Activated naive CD4-positive, alpha-beta T cell treated with anti-CD3 and anti-CD28 coated beads for 36 hours (primary cell): ENCODE results near the gene TMEM232. TPM values are rescaled to one million over a fixed set of nuclear protein-coding genes. Genes with fewer than 3 reads are reported as not detected.
"Not testable (repeated sequence)": the region's sequence is repeated elsewhere in the genome, so short reads cannot be mapped to it uniquely, and the experiment has no call there.

ENCODE experiments used
- CTCF ChIA-PET: fragments of 350-600 bp; sonication (Branson Sonifier 250); formaldehyde crosslinking; loops from one replicate; lab custom pipeline; 2021; ENCODE audit warnings: antibody characterized with exemption; lab: Charles Lee
- DNase-seq: peaks from one replicate; pipeline ENCODE4 v3.0.0-alpha.2; 2020
- H3K27ac Mint-ChIP-seq: one replicate; pipeline ENCODE4 v1.8.0; 2021; ENCODE audit warnings: mild to moderate bottlenecking, mixed read lengths
- H3K27me3 Mint-ChIP-seq: one replicate; pipeline ENCODE4 v1.8.0; 2021; ENCODE audit warnings: low read depth, mixed read lengths
- H3K36me3 Mint-ChIP-seq: one replicate; pipeline ENCODE4 v1.8.0; 2021; ENCODE audit warnings: low read depth, mixed read lengths
- H3K4me1 Mint-ChIP-seq: one replicate; pipeline ENCODE4 v1.8.0; 2021; ENCODE audit warnings: low read depth, mixed read lengths
- H3K4me3 Mint-ChIP-seq: one replicate; pipeline ENCODE4 v1.8.0; 2021; ENCODE audit warnings: mild to moderate bottlenecking, moderate library complexity, mixed read lengths
- H3K9me3 Mint-ChIP-seq: one replicate; pipeline ENCODE4 v1.8.0; 2021; ENCODE audit warnings: mixed read lengths
- intact Hi-C: fragments of 100-400 bp; cut with micrococcal nuclease; formaldehyde crosslinking; loops from one replicate; pipeline ENCODE4 v1.15.1; 2023
- total RNA-seq, 2 experiments: library from RNA; stranded (reverse); gene quantifications; one replicate each; pipeline ENCODE4 v1.2.3, GENCODE V29; 2021

Gene TMEM232
- total RNA-seq, 2 experiments from 2014 or later: 0.31 to 0.86 TPM

DNA sequence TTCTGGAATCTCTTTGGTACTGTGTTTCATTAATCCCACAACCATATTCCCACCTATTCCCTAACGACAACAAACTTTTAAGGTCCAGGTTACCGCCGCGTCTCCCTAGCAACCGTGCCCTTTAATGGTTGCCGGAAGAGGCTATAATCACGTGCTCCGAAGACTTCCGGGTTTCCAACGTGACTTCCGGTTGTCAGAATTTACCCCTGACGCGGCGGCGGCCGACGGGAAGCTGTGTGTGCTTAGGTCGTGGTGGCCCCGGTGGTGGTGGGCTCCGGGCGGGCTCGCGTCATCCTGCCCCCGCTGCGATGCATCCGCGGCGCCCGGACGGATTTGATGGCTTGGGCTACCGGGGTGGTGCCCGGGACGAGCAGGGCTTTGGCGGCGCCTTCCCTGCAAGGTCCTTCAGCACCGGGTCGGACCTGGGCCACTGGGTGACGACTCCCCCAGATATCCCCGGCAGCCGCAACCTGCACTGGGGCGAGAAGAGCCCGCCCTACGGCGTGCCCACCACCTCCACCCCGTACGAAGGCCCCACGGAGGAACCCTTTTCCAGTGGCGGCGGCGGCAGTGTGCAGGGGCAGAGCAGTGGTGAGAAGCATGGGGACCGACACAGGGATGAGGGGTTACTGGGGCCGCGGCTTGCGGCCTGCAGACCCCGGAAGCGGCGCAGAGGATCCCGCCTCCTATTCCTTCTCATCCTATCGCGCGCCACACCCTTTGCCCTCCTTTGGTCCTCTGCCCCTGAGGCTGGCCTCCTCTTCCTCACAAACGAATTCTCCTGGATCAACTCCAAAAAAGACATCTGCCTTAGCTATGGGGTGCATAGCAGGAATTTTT, 12.6 kb upstream of the TMEM232 start, which contains the start of gene SLC25A46:
Gene SLC25A46, plus strand, starts transcription at position 196 of the 840 bp plus-strand sequence. Its CDS starts 113 bp downstream, at position 309.
- H3K27me3 Mint-ChIP-seq: peaks cover 8% of the 10 kb centered on the region
- no peaks in the 10 kb centered on the region for H3K9me3 Mint-ChIP-seq
- H3K27ac Mint-ChIP-seq: peak within 1 kb of the TSS; percentile 86
- peaks cover 25% of the 10 kb centered on the region for H3K4me1 Mint-ChIP-seq
- peak within 1 kb of the TSS; percentile 96 for H3K4me3 Mint-ChIP-seq
- CTCF ChIA-PET: interaction anchor here (0.7 to 1.3 kb wide), 2 partner anchors 18 to 399 kb away, joined by 3 to 4 read pairs; no protein-coding TSS in a partner anchor
- DNase-seq: peak; percentile 89
- peaks cover under 1% of the 10 kb centered on the region for H3K36me3 Mint-ChIP-seq
- intact Hi-C loops: loop anchor here (1.0 to 5.0 kb wide), 8 partner anchors 13 to 1992 kb away; partner anchors contain the start of genes FER, MAN2A1, TMEM232 and WDR36

DNA sequence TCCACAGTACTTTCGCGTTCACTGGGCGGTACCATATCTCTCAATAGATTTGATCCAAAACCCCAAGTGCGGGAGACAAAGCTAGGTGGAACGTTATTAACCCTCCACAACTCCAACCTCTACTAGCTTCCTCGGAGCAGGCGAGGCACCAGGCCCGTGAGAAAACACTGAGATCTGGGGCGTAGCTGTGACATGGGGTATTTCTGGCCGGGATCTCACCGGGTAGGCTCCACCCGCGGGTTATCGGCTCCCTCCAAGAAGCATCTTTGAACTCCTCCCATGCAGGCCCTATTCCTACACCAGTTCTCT, 12.0 kb upstream of the TMEM232 start:
- Mint-ChIP-seq H3K36me3 (no peaks in the 10 kb centered on the region), H3K27ac (peak overlapping the region; percentile 86), H3K9me3 (no peaks in the 10 kb centered on the region), H3K4me3 (peak overlapping the region; percentile 96), H3K4me1 (peaks cover 25% of the 10 kb centered on the region), H3K27me3 (peaks cover 10% of the 10 kb centered on the region)
- DNase-seq: no peak
- intact Hi-C loops: loop anchor here (1.0 to 5.0 kb wide), 7 partner anchors 12 to 1991 kb away; partner anchors contain the start of genes FER, MAN2A1, TMEM232 and WDR36
- CTCF ChIA-PET: interaction anchor here (0.6 to 1.9 kb wide), 4 partner anchors 11 to 661 kb away, joined by 3 to 10 read pairs (median 3); partner anchors contain the start of gene TMEM232

- intact Hi-C loops: loop anchor here (5.0 kb wide), 4 partner anchors 1049 to 1989 kb away; partner anchors contain the start of genes FER and MAN2A1
- Mint-ChIP-seq H3K9me3 (no peaks in the 10 kb centered on the region), H3K4me3 (no peak overlapping the region), H3K36me3 (no peaks in the 10 kb centered on the region), H3K4me1 (peaks cover 23% of the 10 kb centered on the region), H3K27ac (no peak overlapping the region), H3K27me3 (peaks cover 12% of the 10 kb centered on the region)
- no peak for DNase-seq
- CTCF ChIA-PET: interaction anchor here (0.9 to 1.9 kb wide), 2 partner anchors 10 to 17 kb away, joined by 3 to 10 read pairs; partner anchors contain the start of gene TMEM232
These were observed 10.3 kb upstream of the TMEM232 start for GRCh38 chr5:110736753-110737152.

DNA sequence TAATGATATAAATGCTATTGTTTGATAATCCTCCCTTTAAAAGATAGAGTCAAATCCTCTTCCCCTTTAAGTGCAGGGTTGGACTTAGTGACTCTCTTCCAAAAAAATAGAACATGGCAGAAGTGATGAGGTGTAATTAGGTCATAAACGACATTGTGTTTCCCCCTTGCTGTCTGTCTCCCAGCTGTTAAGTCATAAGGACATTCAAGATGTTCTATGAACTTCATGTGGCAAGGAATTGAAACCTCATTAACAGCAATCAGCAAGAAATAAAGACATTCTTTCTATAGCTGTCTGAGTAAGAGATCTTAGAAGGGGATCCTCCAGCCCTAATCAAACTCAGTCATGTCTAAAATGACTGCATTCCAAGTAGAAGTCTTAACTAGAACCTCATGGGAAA, 9.1 kb upstream of the TMEM232 start:
- intact Hi-C loops: loop anchor here (5.0 kb wide), 4 partner anchors 1048 to 1988 kb away; partner anchors contain the start of genes FER and MAN2A1
- Mint-ChIP-seq H3K4me1 (peaks cover 14% of the 10 kb centered on the region), H3K27me3 (peaks cover 12% of the 10 kb centered on the region), H3K4me3 (no peak overlapping the region), H3K9me3 (no peaks in the 10 kb centered on the region), H3K36me3 (no peaks in the 10 kb centered on the region), H3K27ac (no peak overlapping the region)
- CTCF ChIA-PET: no interaction called here
- DNase-seq: no peak

- Mint-ChIP-seq H3K4me3 (no peak overlapping the region), H3K36me3 (no peaks in the 10 kb centered on the region), H3K9me3 (no peaks in the 10 kb centered on the region), H3K27me3 (peaks cover 12% of the 10 kb centered on the region), H3K4me1 (peaks cover 7% of the 10 kb centered on the region), H3K27ac (no peak overlapping the region)
- DNase-seq: no peak
- intact Hi-C loops: no loop called here
- CTCF ChIA-PET: no interaction called here
These were observed 7.6 kb upstream of the TMEM232 start for GRCh38 chr5:110734101-110734500.

GRCh38 chr5:110731499-110731898, 5.0 kb upstream of the TMEM232 start:
- H3K27ac Mint-ChIP-seq, H3K9me3 Mint-ChIP-seq, DNase-seq, H3K36me3 Mint-ChIP-seq, H3K27me3 Mint-ChIP-seq, intact Hi-C loops, H3K4me1 Mint-ChIP-seq, H3K4me3 Mint-ChIP-seq: not testable (repeated sequence)
- CTCF ChIA-PET: interaction anchor here (0.6 kb wide), 2 partner anchors 51 to 302 kb away, joined by 3 to 4 read pairs; no protein-coding TSS in a partner anchor

DNA sequence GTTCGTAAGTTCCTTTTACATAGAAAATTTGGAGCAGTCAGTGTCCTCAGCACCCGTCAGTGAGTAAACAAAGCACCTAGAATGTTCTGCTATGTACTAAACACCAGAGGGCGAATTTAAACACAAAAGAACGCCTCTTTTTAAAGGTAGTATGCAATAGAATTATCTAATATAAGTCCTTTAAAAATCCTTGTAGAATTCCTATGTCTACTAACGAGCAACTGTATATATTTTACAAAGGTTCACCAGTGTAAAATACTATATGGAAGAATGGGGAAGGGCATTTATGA, 499 bp upstream of the TMEM232 start:
- Mint-ChIP-seq H3K27me3 (no peaks in the 10 kb centered on the region), H3K9me3 (no peaks in the 10 kb centered on the region), H3K36me3 (no peaks in the 10 kb centered on the region), H3K27ac (no peak overlapping the region), H3K4me1 (peaks cover 3% of the 10 kb centered on the region), H3K4me3 (peak overlapping the region; percentile 75)
- intact Hi-C loops: loop anchor here (2.0 to 5.0 kb wide), 3 partner anchors 345 to 805 kb away; partner anchors contain the start of genes TSLP and WDR36
- CTCF ChIA-PET: interaction anchor here (1.2 kb wide), 1 partner anchor 11 kb away, joined by 10 read pairs; no protein-coding TSS in a partner anchor
- DNase-seq: no peak

DNA sequence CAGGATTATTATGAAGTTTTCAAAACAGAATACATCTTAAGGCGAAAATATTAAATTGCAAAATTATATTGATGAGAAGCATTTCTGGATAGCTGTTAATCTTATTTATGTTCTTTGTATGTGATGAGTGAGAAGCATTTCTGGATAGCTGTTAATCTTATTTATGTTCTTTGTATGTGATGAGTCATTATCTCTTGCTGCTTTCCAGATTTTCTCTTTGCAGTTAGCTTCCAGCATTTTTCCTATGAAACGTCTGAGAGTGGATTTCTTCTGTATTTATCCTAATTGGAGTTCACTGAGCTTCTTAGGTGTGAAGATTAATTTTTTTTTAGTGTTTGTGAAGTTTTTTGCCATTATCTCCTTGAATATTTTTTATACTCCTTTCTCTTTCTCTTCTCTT, 8.2 kb downstream of the TMEM232 start:
- CTCF ChIA-PET: no interaction called here
- Mint-ChIP-seq H3K9me3 (no peaks in the 10 kb centered on the region), H3K4me1 (no peaks in the 10 kb centered on the region), H3K27me3 (peaks cover 2% of the 10 kb centered on the region), H3K36me3 (no peaks in the 10 kb centered on the region), H3K27ac (no peak overlapping the region), H3K4me3 (no peak overlapping the region)
- DNase-seq: no peak
- intact Hi-C loops: no loop called here

DNA sequence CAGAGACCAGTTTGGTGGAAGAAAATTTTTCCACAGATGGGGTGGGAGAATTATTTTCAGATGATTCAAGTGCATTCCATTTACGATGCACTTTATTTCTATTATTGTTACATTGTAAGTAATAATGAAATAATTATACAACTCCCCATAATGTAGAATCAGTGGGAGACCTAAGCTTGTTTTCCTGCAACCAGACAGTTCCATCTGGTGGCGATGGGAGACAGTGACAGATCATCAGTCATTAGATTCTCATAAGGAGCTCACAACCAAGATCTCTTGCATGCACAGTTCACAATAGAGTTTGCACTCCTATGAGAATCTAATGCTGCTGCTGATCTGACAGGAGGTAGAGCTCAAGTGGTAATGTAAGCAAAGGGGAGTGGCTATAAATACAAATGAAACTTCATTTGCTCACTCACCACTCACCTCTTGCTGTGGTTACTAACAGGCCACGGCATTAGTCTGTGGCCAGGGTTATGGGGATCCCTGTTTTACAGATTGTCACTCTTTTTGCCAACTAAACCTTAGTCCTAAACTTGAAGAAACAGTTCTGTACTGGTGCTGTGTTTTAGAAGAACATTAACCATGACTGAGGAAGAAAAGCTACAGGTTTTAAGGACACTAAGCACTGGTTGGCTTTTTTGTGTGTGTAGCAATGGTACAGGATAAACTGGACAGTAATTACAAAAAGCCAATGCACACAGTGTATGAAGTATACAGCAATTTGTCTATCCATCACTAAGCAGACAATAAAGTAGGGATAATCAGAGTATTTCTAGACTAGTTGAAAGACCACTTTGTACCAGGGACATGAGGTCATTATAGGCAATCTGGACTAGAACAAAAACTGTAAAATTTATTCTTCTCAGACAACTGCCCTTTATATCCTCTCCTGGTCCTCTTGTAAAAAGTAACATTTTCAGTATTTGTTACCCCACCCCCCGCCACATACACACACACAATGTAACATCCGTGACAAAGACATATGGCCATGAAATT, 9.9 kb downstream of the TMEM232 start:
- Mint-ChIP-seq H3K4me1 (no peaks in the 10 kb centered on the region), H3K9me3 (no peaks in the 10 kb centered on the region), H3K27ac (no peak overlapping the region), H3K27me3 (peaks cover 2% of the 10 kb centered on the region), H3K36me3 (no peaks in the 10 kb centered on the region), H3K4me3 (no peak overlapping the region)
- CTCF ChIA-PET: interaction anchor here (1.5 kb wide), 1 partner anchor 91 kb away, joined by 3 read pairs; no protein-coding TSS in a partner anchor
- DNase-seq: no peak
- intact Hi-C loops: no loop called here

DNA sequence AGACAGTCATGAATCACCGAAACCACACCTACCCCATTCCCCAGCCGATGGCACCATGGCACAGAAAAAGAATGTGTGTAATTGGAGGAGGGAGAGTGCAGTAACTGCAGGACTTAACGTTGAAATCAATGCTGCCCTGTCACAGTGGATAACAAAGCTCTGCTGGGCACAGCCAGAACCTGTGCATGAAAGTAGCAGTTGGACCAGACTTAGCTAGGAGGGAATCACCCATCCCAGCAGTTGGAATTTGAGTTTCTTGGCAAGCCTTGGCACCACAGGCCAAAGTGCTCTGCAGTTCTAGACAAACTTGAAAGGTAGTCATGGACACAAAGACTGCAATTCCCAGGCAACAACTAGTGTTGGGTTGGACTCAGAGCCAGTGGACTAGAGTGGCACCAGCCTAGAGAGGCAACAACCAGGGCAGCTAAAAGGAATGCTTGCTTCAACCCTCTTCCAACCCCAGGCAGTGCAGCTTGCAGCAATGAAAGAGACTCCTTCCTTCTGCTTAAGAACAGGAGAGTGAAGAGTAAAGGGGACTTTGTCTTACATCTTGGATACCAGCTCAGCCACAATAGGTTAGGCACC, 19.1 kb downstream of the TMEM232 start:
- CTCF ChIA-PET: no interaction called here
- peaks cover 1% of the 10 kb centered on the region for H3K36me3 Mint-ChIP-seq
- H3K4me1 Mint-ChIP-seq: no peaks in the 10 kb centered on the region
- H3K9me3 Mint-ChIP-seq: no peaks in the 10 kb centered on the region
- H3K4me3 Mint-ChIP-seq: no peak overlapping the region
- H3K27me3 Mint-ChIP-seq: peaks cover 12% of the 10 kb centered on the region
- intact Hi-C loops: no loop called here
- H3K27ac Mint-ChIP-seq: no peak overlapping the region
- DNase-seq: no peak

DNA sequence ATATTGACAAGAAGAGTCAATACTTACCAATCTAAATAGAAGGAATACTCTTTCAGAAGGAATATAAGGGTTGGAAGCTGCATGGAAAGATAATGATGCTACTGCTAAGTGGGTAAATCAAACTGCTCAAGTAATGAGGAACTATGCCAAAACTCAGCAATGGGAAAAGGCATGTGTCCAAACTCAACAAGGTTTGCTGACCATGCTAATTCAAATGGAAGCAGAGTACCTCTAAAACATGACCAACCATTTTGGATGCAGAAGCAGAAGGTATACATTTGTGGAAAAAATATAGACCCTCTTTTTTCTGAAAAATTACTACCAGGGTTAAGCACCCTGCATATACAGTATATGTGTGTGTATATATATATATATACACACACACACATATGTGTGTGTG, 21.1 kb downstream of the TMEM232 start:
- intact Hi-C loops: no loop called here
- no peak overlapping the region for H3K27ac Mint-ChIP-seq
- H3K27me3 Mint-ChIP-seq: peaks cover 13% of the 10 kb centered on the region
- no peaks in the 10 kb centered on the region for H3K4me1 Mint-ChIP-seq
- H3K36me3 Mint-ChIP-seq: peaks cover 1% of the 10 kb centered on the region
- CTCF ChIA-PET: no interaction called here
- H3K9me3 Mint-ChIP-seq: no peaks in the 10 kb centered on the region
- H3K4me3 Mint-ChIP-seq: no peak overlapping the region
- no peak for DNase-seq
